GM18873 (cell line): Measurements from ENCODE around the gene APOB.

Experiments
- ATAC-seq: cut with Tn5 transposase; IDR thresholded peaks from one replicate; pipeline ENCODE4 v1.9.1; 2021; ENCODE audit warnings: mild to moderate bottlenecking, moderate library complexity, moderate number of reproducible peaks; ENCODE audit not compliant: unreplicated experiment, low FRiP score

Gene APOB

GRCh38 chr2:21021430-21021829, 22.4 kb downstream of the APOB start:
- ATAC-seq = no peak

- no peak for ATAC-seq
Measured at GRCh38 chr2:21020668-21021288, 23.1 kb downstream of the APOB start.

- ATAC-seq = no peak
Measured at GRCh38 chr2:21020031-21020667, 23.7 kb downstream of the APOB start.

GRCh38 chr2:21019678-21020021, 24.2 kb downstream of the APOB start:
- ATAC-seq = no peak

- no peak for ATAC-seq
Measured at GRCh38 chr2:21019000-21019677, 24.7 kb downstream of the APOB start.

GRCh38 chr2:21018290-21018689, 25.6 kb downstream of the APOB start:
- ATAC-seq = no peak

- ATAC-seq = no peak
Measured at GRCh38 chr2:21017748-21018276, 26.1 kb downstream of the APOB start.

GRCh38 chr2:21015281-21015645, 28.6 kb downstream of the APOB start:
- ATAC-seq = no peak

GRCh38 chr2:21014364-21015280, 29.3 kb downstream of the APOB start:
- ATAC-seq = no peak

GRCh38 chr2:21013043-21013816, 30.6 kb downstream of the APOB start:
- ATAC-seq = no peak

- ATAC-seq = no peak
Measured at GRCh38 chr2:21012557-21012937, 31.3 kb downstream of the APOB start.

- no peak for ATAC-seq
Measured at GRCh38 chr2:21011876-21012556, 31.9 kb downstream of the APOB start.

- ATAC-seq = no peak
Measured at GRCh38 chr2:21011453-21011852, 32.4 kb downstream of the APOB start.

GRCh38 chr2:21010813-21011439, 32.9 kb downstream of the APOB start:
- no peak for ATAC-seq

- no peak for ATAC-seq
Measured at GRCh38 chr2:21009662-21010225, 34.1 kb downstream of the APOB start.

GRCh38 chr2:21008790-21009661, 34.8 kb downstream of the APOB start:
- ATAC-seq = no peak

GRCh38 chr2:21008014-21008789, 35.7 kb downstream of the APOB start:
- no peak for ATAC-seq
